Gastrocnemius medialis (tissue), 4 donors: ENCODE results near the gene SMAD3.

ENCODE experiments used
- CTCF ChIP-seq, 5 experiments: fragments of 450-650 bp in 3 of 5; fragments of 200-600 bp in 2 of 5; sonication (generic) in 2 of 5; IDR thresholded peaks in 4 of 5; conservative IDR thresholded peaks in 1 of 5; 1 replicate in 4 of 5; 2 replicates in 1 of 5; pipeline ENCODE4 v1.5.1; 2016 to 2019; ENCODE audit warnings: antibody characterized with exemption in 5 of 5, mild to moderate bottlenecking in 3 of 5, moderate library complexity in 3 of 5
- POLR2A ChIP-seq, 2 donors: fragments of 450-650 bp; IDR thresholded peaks; one replicate each; pipeline ENCODE4 v1.6.1; 2017; ENCODE audit warnings: antibody characterized with exemption in 2 of 2, mild to moderate bottlenecking in 2 of 2, moderate library complexity in 2 of 2

GRCh38 chr15:67156834-67157233 is 91.4 kb downstream of the SMAD3 start:
- no peak for TF ChIP-seq CTCF (IDR thresholded peaks at IDR 0.05 in 4 of 5, conservative IDR thresholded peaks at IDR 0.05 in 1 of 5)
- no peak for TF ChIP-seq POLR2A (IDR thresholded peaks at IDR 0.05)
